GM23248 (cell line): ENCODE data around the gene CTDP1.

Source experiments
- EZH2 ChIP-seq: fragments of 200-600 bp; sonication (generic); IDR thresholded peaks from 2 replicates; pipeline ENCODE4 v1.6.1; 2018; ENCODE audit warnings: antibody characterized with exemption, mild to moderate bottlenecking; ENCODE audit not compliant: insufficient read depth, poor library complexity, severe bottlenecking
- EZH2phosphoT487 ChIP-seq: fragments of 200-600 bp; sonication (generic); IDR thresholded peaks from 2 replicates; pipeline ENCODE4 v1.6.1; 2018; ENCODE audit warnings: antibody characterized with exemption, moderate library complexity, mild to moderate bottlenecking, low read depth; ENCODE audit not compliant: insufficient read depth

GRCh38 chr18:79712206-79712857 is 32.7 kb downstream of the CTDP1 start:
- TF ChIP-seq EZH2phosphoT487 (no peak), EZH2 (no peak)
